Stimulated activated CD8-positive, alpha-beta memory T cell treated with anti-CD3 and anti-CD28 coated beads, Interleukin-15, amount 100 ng/mL, for 48 hours (primary cell): ENCODE measurements around the gene SYT8.

Experiments
- DNase-seq, 2 donors: peaks; one replicate each; pipeline ENCODE4 v3.0.0-alpha.2; 2020; ENCODE audit warnings: low read depth in 2 of 2

The SYT8 gene

GRCh38 chr11:1860108-1860507, 25.3 kb downstream of the SYT8 start:
- DNase-seq = no peak

- no peak for DNase-seq
These were observed 26.9 kb downstream of the SYT8 start for GRCh38 chr11:1861435-1862411.

- DNase-seq = no peak
These were observed 28.0 kb downstream of the SYT8 start for GRCh38 chr11:1862588-1863351.

DNA sequence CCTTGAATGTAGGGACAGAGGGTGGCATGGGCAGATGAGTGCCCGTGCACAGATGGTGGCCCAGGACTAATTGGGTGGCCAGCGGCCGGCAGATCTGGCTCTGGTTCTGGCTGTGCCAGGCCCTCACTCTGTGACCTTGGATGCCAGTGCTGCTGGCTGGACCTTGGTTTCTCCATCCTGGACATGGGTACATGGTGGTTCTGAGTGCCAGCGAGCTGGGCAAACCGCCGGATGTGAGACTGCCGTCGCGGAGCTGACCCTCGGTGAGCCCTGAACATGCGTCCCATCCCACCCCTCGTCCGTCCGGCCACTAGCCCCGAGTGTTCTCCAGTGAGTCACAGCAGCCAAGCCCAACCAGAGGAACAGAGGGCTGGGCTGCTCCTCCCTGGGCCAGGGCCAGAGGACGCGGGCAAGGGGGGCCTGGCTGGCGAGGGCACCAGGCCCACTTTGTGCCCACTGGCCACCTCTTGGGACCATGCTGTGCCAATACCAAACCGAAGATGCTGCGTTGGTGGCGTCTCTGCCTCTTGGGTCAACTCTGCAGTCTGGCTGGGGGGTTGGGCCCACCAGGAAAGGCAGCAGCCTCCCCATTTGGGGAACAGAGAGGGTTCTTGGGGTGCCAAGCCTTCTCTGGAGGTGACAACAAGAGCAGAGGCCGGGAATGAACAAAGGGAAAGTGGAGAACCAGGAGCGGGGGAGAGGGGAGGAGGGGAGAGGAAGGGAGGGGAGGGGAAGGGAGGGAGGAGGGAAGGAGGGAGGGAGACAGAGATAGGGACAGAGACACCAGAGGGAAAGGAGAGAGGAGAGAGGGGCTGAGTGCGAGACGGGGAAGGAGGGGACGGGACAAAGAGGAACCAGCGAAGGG, 28.8 kb downstream of the SYT8 start:
- no peak for DNase-seq

DNA sequence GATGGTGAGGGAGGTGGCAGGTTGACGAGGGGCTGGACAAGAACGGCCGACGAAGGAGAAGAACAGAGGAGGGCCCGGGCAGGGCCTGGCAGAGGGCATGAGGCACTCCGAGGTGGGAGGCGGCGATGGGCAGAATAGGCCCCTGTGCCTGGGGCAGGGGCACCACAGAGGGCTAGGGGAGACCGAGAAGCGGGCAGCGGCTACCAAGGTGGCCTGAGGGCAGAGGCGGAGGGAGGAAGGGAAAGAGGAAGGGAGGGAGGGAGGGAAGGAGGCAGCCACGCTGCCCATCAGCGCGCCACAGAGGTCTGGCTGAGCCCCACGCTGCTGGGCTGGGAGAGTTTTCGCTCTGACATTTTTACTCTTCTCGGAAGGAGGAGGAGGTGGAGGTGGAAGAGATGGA, 29.4 kb downstream of the SYT8 start:
- no peak for DNase-seq

DNA sequence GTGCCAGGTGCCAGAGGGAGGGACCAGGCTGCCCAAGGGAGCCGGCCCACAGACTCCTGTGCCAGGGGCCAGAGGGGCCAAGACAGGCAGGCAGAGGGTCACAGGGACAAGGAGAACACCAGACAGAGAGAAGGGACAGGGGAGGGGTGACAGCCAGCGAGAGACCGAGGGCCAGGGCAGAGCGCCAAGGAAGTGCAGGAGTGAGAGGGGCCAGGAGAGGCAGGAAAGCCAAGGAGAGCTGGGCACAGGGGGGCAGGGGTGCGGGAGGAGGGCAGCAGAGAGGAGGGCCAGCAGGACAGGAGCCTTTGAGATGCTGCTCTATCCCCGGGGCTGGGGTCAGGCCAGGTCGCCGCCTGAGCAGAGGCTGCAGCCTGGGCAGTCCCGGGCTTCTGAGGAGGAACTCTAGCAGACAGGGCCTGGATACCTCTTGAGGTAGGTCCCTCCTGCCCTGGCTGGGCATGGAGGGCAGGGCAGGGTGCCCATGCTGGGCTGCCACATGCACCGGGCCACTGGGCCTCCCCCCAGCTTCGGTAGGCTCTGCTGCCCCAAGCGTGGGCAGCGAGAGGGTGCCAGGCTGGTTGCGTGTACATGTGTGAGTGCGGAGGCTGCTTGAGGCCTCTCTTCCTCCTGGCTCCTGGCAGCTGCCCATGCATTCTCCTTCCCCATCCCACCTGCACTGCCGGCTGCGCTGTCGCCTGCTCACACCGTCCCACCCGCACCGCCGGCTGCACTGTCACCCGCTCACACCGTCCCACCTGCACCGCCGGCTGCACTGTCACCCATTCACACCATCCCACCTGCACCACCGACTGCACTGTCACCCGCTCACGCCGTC, 30.3 kb downstream of the SYT8 start:
- DNase-seq = no peak

- DNase-seq = no peak
These were observed 31.4 kb downstream of the SYT8 start for GRCh38 chr11:1866226-1866625.

DNA sequence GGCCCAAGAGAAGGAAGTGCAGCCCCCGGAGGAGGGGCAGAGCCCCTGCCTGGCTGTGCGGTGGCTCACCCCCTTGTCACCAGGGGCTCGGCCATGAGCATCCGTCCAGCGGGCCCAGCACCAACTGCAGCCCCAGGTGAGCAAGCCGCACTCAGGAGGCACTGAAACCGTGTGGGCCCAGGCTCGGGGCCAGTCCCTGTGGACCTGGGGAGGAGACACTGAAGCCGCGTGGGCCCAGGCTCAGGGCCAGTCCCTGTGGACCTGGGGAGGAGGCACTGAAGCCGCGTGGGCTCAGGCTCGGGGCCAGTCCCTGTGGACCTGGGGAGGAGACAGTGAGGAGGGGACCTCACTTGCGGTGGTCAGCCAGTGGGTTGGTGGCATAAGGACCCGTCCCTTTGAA, 32.0 kb downstream of the SYT8 start:
- no peak for DNase-seq

GRCh38 chr11:1867381-1867780, 32.6 kb downstream of the SYT8 start:
- DNase-seq = no peak

DNA sequence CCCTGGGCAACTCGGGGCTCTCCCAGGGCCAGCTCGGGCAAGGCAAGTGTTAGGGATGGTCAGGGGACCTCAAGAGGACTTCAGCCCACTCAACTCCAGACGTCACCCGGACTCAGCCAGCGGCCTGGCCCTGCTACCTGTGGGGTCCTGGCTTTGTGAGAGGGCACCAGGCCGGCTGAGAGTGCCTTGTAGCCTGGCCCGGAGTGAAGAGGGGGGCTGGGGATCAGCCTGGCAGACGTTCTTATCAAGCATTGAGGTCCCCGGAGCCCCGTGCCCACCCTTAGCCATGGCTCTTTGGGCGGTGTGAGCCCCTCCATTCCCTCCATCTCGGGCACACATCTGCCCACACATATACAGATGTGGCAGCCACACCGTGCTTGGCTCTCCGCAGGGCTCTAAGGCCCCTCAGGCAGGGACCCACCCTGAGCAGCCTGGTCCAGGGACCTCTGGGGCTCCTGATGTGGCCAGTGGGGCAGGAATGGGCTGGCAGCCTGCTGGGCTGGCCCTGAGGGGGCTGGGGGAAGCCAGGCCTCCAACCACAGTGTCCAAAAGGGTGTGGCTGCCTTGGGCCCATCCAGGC, 33.4 kb downstream of the SYT8 start:
- no peak for DNase-seq

GRCh38 chr11:1868636-1869291, 34.0 kb downstream of the SYT8 start:
- DNase-seq = no peak

- no peak for DNase-seq
These were observed 34.9 kb downstream of the SYT8 start for GRCh38 chr11:1869427-1870325.

- DNase-seq = no peak
These were observed 35.5 kb downstream of the SYT8 start for GRCh38 chr11:1870326-1870696.

DNA sequence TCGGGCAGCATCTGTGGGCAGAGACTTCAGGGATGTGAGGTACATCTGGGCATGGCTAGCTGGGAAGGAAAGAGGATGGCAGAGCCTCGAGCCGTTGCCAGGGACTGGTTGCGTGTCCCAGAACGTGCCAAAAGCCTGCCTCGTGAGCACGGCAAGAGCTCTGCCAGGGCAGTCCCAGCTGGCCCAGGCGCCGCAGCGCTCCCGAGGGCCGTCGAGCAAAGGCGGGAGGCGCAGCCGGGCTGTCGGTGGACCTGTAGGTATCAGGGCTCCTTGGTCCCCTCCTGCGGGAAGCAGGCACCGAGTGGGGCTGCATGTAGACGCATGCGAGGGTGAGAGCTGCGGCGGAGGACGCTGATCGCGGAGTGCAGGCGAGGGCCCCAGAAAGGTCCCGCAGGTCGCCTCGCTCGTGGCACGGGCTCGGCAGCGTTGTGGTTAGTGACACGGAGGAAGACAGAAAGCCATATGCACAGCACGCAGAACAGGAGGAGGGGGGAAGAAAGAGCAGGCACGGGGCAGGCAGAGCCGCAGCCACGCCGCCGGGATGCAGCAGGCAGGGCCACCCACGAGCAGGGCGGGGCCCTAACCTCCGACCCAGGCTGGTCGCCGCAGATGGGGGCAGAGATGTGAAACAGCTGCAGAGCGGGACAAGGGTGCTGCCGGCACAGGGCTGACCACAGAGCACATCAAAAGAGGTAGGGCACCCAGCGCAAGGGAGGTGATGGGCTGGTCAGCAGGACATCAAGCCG, 36.1 kb downstream of the SYT8 start:
- DNase-seq = no peak

DNA sequence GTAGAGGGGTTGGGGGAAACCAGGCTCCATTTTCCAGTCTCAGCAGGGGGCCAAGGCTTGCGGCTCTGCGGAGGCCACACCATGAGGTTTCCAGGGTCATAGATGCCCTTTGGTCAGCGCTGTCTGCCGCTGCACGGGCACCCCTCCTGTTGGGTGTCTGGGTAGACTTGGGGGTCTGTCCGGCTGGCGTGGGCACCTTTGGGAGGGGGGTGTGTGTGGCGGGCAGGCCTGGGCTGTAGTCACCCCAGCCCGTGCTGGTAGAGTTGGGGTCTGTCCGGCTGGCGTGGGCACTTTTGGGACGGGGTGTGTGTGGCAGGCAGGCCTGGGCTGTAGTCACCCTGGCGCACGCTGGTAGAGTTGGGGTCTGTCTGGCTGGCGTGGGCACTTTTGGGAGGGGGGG, 36.7 kb downstream of the SYT8 start:
- no peak for DNase-seq

DNA sequence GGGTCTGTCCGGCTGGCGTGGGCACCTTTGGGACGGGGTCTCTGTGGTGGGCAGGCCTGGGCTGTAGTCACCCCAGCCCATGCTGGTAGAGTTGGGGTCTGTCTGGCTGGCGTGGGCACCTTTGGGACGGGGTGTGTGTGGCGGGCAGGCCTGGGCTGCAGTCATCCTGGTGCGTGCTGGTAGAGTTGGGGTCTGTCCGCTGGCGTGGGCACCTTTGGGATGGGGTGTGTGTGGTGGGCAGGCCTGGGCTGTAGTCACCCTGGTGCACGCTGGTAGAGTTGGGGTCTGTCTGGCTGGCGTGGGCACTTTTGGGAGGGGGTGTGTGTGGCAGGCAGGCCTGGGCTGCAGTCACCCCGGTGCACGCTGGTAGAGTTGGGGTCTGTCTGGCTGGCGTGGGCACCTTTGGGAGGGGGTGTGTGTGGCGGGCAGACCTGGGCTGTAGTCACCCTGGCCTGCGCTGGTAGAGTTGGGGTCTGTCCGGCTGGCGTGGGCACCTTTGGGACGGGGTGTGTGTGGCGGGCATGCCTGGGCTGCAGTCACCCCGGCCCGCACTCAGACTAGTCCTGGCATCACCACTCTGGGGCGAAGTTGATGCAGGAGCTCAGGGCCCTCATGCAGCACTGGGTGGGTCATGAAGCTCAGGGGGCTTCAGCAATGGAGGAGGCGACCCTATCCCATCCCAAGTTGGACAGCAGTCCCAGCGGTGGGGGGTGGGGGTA, 37.6 kb downstream of the SYT8 start:
- DNase-seq = no peak

GRCh38 chr11:1873048-1873812, 38.4 kb downstream of the SYT8 start:
- no peak for DNase-seq
